DND-41 (cell line): ENCODE results near the gene B3GALT4.
"Not testable (repeated sequence)": the region's sequence is repeated elsewhere in the genome, so short reads cannot be mapped to it uniquely, and the experiment has no call there.

ENCODE experiments used
- ATAC-seq: fragments of 200-7000 bp; cut with Tn5 transposase; 3 replicates; pipeline ENCODE4 v1.9.1; 2021; ENCODE audit warnings: low read depth; ENCODE audit not compliant: insufficient read depth
- DNase-seq: peaks from one replicate; pipeline ENCODE4 v3.0.0-alpha.2; 2020
- H2AFZ ChIP-seq: 2 replicates; pipeline ENCODE4 v1.6.0; 2012; ENCODE audit warnings: low read depth, low read length
- H3K27ac ChIP-seq: 2 replicates; pipeline ENCODE4 v1.5.1; 2012; ENCODE audit warnings: low read length, inconsistent platforms
- H3K27me3 ChIP-seq: fragments of 200-600 bp; sonication (generic); 2 replicates; pipeline ENCODE4 v1.6.0; 2012; ENCODE audit warnings: low read length, mild to moderate bottlenecking, inconsistent platforms; ENCODE audit not compliant: insufficient read depth, poor library complexity
- H3K36me3 ChIP-seq: 2 replicates; pipeline ENCODE4 v1.5.1; 2012; ENCODE audit warnings: low read length, inconsistent platforms; ENCODE audit not compliant: insufficient read depth
- H3K4me1 ChIP-seq: 2 replicates; pipeline ENCODE4 v1.5.1; 2012; ENCODE audit warnings: mild to moderate bottlenecking, low read length; ENCODE audit not compliant: insufficient read depth
- H3K4me2 ChIP-seq: 2 replicates; pipeline ENCODE4 v1.6.0; 2012; ENCODE audit warnings: mild to moderate bottlenecking, moderate library complexity, low read length, inconsistent platforms; ENCODE audit not compliant: insufficient read depth
- H3K4me3 ChIP-seq, 2 experiments: fragments of 200-600 bp in 1 of 2; shearing (Covaris generic) in 1 of 2; 2 replicates each; pipeline ENCODE4 v1.5.1; 2012 to 2016; ENCODE audit warnings: inconsistent platforms in 2 of 2, low read length in 2 of 2, mild to moderate bottlenecking in 2 of 2, low read depth in 1 of 2, moderate library complexity in 1 of 2
- H3K79me2 ChIP-seq: 2 replicates; pipeline ENCODE4 v1.6.0; 2012; ENCODE audit warnings: low read length, inconsistent platforms; ENCODE audit not compliant: insufficient read depth
- H3K9ac ChIP-seq: 2 replicates; pipeline ENCODE4 v1.6.0; 2012; ENCODE audit warnings: low read depth, mild to moderate bottlenecking, inconsistent platforms, low read length, moderate library complexity
- H3K9me3 ChIP-seq: 2 replicates; pipeline ENCODE4 v1.5.1; 2012; ENCODE audit warnings: low read length, moderate library complexity, mild to moderate bottlenecking, inconsistent platforms; ENCODE audit not compliant: insufficient read depth, severe bottlenecking
- H4K20me1 ChIP-seq: 2 replicates; pipeline ENCODE4 v1.6.0; 2012; ENCODE audit warnings: low read length; ENCODE audit not compliant: insufficient read depth
- EZH2 ChIP-seq: IDR thresholded peaks from 3 replicates; pipeline ENCODE4 v1.6.1; 2012; ENCODE audit warnings: borderline replicate concordance, low read depth, mild to moderate bottlenecking, moderate library complexity, low read length, inconsistent platforms; ENCODE audit not compliant: severe bottlenecking
- TF ChIP-seq, protein P1 (sequence below): IDR thresholded peaks from 2 replicates; pipeline ENCODE4 v1.5.1; 2012; ENCODE audit warnings: borderline replicate concordance, low read length, moderate library complexity, mild to moderate bottlenecking; ENCODE audit not compliant: poor library complexity, severe bottlenecking; ENCODE audit errors: extremely low read depth

B3GALT4 gene

DNA sequence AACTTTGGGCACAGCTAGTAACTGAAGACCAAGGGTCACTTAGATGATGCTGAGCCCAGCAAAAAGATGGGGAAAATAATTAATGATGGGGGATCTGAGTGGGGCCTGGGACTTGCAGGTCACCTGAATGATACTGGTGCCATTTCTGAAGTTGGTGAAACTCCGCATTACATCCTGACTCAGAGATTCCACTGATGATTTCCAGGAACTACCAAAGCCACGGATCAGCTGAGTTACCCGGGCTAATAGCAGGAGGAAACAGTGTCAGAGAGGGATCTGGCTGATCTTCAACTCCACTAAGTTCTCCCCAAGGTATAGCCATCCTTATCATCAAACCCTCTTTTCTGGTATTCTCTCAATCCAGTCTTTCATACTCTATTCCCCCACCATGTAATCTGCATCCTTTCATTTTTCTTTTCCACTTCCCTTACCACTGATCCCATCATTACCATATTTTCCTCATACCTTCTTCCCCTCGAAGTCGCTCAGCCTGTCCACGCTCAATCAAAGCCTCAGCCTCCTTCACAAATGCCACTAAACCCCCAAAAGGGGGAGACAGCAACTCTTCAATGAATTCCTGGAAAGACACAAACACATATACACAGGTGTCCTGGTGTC lies 25.4 kb upstream of the B3GALT4 start:
- no peak overlapping the region for H3K4me3 ChIP-seq
- ATAC-seq (no peak), DNase-seq (no peak)
- H2AFZ ChIP-seq, result no peak overlapping the region
- H3K27me3 ChIP-seq, result no peaks in the 10 kb centered on the region
- peaks cover 14% of the 10 kb centered on the region for H3K79me2 ChIP-seq
- no peaks in the 10 kb centered on the region for H4K20me1 ChIP-seq
- no peaks in the 10 kb centered on the region for H3K9me3 ChIP-seq
- peaks cover 21% of the 10 kb centered on the region for H3K36me3 ChIP-seq
- no peak overlapping the region for H3K27ac ChIP-seq
- H3K9ac ChIP-seq, result no peak overlapping the region
- TF ChIP-seq, protein P1, sequence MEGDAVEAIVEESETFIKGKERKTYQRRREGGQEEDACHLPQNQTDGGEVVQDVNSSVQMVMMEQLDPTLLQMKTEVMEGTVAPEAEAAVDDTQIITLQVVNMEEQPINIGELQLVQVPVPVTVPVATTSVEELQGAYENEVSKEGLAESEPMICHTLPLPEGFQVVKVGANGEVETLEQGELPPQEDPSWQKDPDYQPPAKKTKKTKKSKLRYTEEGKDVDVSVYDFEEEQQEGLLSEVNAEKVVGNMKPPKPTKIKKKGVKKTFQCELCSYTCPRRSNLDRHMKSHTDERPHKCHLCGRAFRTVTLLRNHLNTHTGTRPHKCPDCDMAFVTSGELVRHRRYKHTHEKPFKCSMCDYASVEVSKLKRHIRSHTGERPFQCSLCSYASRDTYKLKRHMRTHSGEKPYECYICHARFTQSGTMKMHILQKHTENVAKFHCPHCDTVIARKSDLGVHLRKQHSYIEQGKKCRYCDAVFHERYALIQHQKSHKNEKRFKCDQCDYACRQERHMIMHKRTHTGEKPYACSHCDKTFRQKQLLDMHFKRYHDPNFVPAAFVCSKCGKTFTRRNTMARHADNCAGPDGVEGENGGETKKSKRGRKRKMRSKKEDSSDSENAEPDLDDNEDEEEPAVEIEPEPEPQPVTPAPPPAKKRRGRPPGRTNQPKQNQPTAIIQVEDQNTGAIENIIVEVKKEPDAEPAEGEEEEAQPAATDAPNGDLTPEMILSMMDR, result peak; percentile 4
- TF ChIP-seq EZH2, result no peak
- H3K4me1 ChIP-seq, result peaks cover 39% of the 10 kb centered on the region
- peak overlapping the region; percentile 8; the same call in 1 of the 2 replicates for H3K4me2 ChIP-seq

DNA sequence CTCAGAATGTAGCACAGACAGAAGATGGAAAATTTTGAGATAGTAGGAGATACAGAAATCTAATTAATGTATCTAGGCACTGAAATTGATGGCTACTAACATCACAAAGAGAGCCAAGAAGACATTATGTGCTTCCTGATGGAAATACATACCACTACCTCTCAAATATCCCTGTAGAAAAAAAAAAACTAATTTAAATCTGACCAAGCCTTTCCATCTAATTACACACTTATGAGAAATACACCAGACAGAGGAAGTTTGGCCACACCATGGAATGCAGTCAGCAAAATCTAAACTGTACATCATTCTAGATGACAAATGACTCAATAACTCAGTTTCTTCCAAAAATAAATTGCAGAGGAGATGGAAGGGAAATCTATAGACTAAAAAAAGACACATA lies 24.2 kb upstream of the B3GALT4 start:
- H2AFZ ChIP-seq, result no peak overlapping the region
- peaks cover 28% of the 10 kb centered on the region for H3K36me3 ChIP-seq
- peaks cover 14% of the 10 kb centered on the region for H3K79me2 ChIP-seq
- H3K9ac ChIP-seq, result no peak overlapping the region
- no peaks in the 10 kb centered on the region for H3K27me3 ChIP-seq
- no peaks in the 10 kb centered on the region for H4K20me1 ChIP-seq
- H3K9me3 ChIP-seq, result no peaks in the 10 kb centered on the region
- no peak overlapping the region for H3K4me2 ChIP-seq
- no peak for ATAC-seq
- DNase-seq, result no peak
- no peak overlapping the region for H3K27ac ChIP-seq
- no peak overlapping the region for H3K4me3 ChIP-seq
- no peak for TF ChIP-seq EZH2
- TF ChIP-seq, protein P1, result no peak
- peaks cover 38% of the 10 kb centered on the region for H3K4me1 ChIP-seq

DNA sequence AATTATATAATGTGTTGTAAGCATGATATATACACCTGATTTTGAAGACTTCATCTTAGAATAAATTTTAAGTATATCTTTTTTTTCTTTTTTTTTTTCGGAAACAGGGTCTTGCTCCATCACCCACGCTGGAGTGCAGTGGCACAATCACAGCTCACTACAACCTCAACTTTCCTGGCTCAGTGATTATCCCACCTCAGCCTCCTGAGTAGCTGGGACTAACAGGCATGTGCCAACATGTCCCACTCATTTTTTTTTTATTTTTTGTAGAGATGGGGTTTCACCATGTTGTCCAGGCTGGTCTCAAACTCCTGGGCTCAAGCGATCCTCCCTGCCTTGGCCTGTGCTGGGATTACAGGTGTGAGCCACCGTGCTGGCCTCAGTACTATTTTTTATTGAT lies 22.3 kb upstream of the B3GALT4 start:
- Histone ChIP-seq H3K79me2 (peaks cover 14% of the 10 kb centered on the region), H3K27ac (no peak overlapping the region), H3K4me2 (no peak overlapping the region), H3K36me3 (peaks cover 37% of the 10 kb centered on the region), H4K20me1 (no peaks in the 10 kb centered on the region), H3K27me3 (no peaks in the 10 kb centered on the region), H2AFZ (no peak overlapping the region), H3K4me1 (peaks cover 24% of the 10 kb centered on the region), H3K9ac (no peak overlapping the region), H3K4me3 (no peak overlapping the region), H3K9me3 (no peaks in the 10 kb centered on the region)
- ATAC-seq (no peak), DNase-seq (no peak)
- TF ChIP-seq EZH2, result no peak
- TF ChIP-seq, protein P1, result no peak

DNA sequence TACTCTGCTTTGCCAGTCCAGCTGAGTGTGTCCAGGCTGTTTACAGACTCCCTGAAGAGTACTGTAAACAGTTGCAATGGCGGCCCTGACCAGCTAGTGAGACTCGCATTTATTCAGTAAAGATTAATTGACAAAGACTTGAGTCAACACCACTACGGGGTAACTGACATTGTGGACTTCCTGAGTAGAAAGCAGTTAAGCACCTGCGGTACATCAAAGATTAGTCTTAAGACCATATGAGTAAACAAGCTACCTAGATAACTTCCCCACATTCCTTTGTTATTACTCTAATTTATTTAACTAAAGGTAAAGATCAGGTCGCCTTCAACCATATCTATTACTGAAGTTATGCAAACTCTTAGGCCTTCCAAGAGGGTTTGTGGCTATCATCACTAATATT lies 17.9 kb upstream of the B3GALT4 start:
- H3K4me1 ChIP-seq, result no peaks in the 10 kb centered on the region
- no peaks in the 10 kb centered on the region for H3K9me3 ChIP-seq
- H3K36me3 ChIP-seq, result peaks cover 55% of the 10 kb centered on the region
- no peaks in the 10 kb centered on the region for H3K79me2 ChIP-seq
- H3K4me3 ChIP-seq, result no peak overlapping the region
- ATAC-seq, result no peak
- no peaks in the 10 kb centered on the region for H3K27me3 ChIP-seq
- H3K4me2 ChIP-seq, result no peak overlapping the region
- H4K20me1 ChIP-seq, result no peaks in the 10 kb centered on the region
- H3K27ac ChIP-seq, result no peak overlapping the region
- TF ChIP-seq, protein P1, result no peak
- no peak for TF ChIP-seq EZH2
- H2AFZ ChIP-seq, result no peak overlapping the region
- H3K9ac ChIP-seq, result no peak overlapping the region
- no peak for DNase-seq

DNA sequence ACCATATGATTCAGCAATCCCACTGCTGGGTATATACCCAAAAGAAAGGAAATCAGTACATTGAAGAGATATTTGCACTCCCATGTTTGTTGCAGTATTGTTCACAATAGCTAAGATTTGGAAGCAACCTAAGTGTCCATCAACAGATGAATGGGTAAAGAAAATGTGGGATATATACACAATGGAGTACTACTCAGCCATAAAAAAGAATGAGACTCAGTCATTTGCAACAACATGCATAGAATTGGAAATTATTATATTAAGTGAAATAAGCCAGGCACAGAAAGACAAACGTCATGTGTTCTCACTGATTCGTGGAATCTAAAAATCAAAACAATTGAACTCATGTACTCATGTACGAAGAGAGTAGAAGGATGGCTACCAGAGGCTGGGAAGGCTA lies 14.4 kb upstream of the B3GALT4 start:
- H3K36me3 ChIP-seq, result peaks cover 81% of the 10 kb centered on the region
- ATAC-seq, result not testable (repeated sequence)

More for the DNA sequence above, 14.4 kb upstream of the B3GALT4 start:
- not testable (repeated sequence) for H3K4me3 ChIP-seq, H3K4me2 ChIP-seq, H2AFZ ChIP-seq, DNase-seq, H3K9ac ChIP-seq, H3K27ac ChIP-seq, H3K27me3 ChIP-seq, H3K79me2 ChIP-seq, H3K4me1 ChIP-seq, H4K20me1 ChIP-seq, H3K9me3 ChIP-seq
